Stimulated activated CD8-positive, alpha-beta memory T cell treated with anti-CD3 and anti-CD28 coated beads, Interleukin-7, amount 100 ng/mL, for 1 hour (primary cell): ENCODE data around the gene RNU6-8.

Source experiments
- DNase-seq, 2 donors: peaks; one replicate each; pipeline ENCODE4 v3.0.0-alpha.2; 2020; ENCODE audit warnings: low read depth in 2 of 2

Gene RNU6-8

GRCh38 chr14:32203928-32204357 lies 874 bp upstream of the RNU6-8 start:
- no peak for DNase-seq

- DNase-seq, result no peak
Measured at GRCh38 chr14:32202491-32202997, 525 bp downstream of the RNU6-8 start.

GRCh38 chr14:32201816-32202490 lies 1.1 kb downstream of the RNU6-8 start, which contains the start of gene RNU6-7:
Gene RNU6-7, plus strand, starts transcription at chr14:32202045.
- no peak for DNase-seq

GRCh38 chr14:32201193-32201815 lies 1.8 kb downstream of the RNU6-8 start:
- peak; percentile 37 to 52 for DNase-seq

GRCh38 chr14:32200368-32201192 lies 2.5 kb downstream of the RNU6-8 start:
- no peak for DNase-seq

- DNase-seq, result no peak
Measured at GRCh38 chr14:32197919-32198318, 5.2 kb downstream of the RNU6-8 start.

- DNase-seq, result no peak
Measured at GRCh38 chr14:32195636-32196035, 7.4 kb downstream of the RNU6-8 start.

- DNase-seq, result no peak
Measured at GRCh38 chr14:32193532-32193931, 9.5 kb downstream of the RNU6-8 start.

GRCh38 chr14:32192712-32193373 lies 10.2 kb downstream of the RNU6-8 start:
- no peak for DNase-seq

- DNase-seq, result no peak
Measured at GRCh38 chr14:32190673-32191072, 12.4 kb downstream of the RNU6-8 start.

- no peak for DNase-seq
Measured at GRCh38 chr14:32189811-32190210, 13.3 kb downstream of the RNU6-8 start.

GRCh38 chr14:32186248-32186647 lies 16.8 kb downstream of the RNU6-8 start:
- DNase-seq, result no peak

- no peak for DNase-seq
Measured at GRCh38 chr14:32185097-32185496, 18.0 kb downstream of the RNU6-8 start.

GRCh38 chr14:32183151-32184058 lies 19.7 kb downstream of the RNU6-8 start:
- no peak for DNase-seq

- DNase-seq, result no peak
Measured at GRCh38 chr14:32171469-32171868, 31.6 kb downstream of the RNU6-8 start.

- DNase-seq, result no peak
Measured at GRCh38 chr14:32169191-32169590, 33.9 kb downstream of the RNU6-8 start.

GRCh38 chr14:32167907-32168306 lies 35.2 kb downstream of the RNU6-8 start:
- DNase-seq, result no peak

- no peak for DNase-seq
Measured at GRCh38 chr14:32166924-32167323, 36.1 kb downstream of the RNU6-8 start.

GRCh38 chr14:32166029-32166428 lies 37.0 kb downstream of the RNU6-8 start:
- DNase-seq, result no peak
